HCT116 (cell line): ENCODE data around the gene TNIP1. TPM values are rescaled to one million over a fixed set of nuclear protein-coding genes. Genes with fewer than 3 reads are reported as not detected.

Experiments
- ATAC-seq: fragments of 200-7000 bp; cut with Tn5 transposase; 2 replicates; pipeline ENCODE4 v1.9.1; 2020; ENCODE audit warnings: mild to moderate bottlenecking, moderate library complexity
- BruUV-seq: library from RNA; stranded (reverse); fragments of 400-500 nt; replicated peaks from 2 replicates; lab custom pipeline; 2021; lab: Mats Ljungman, UMichigan
- CTCF ChIA-PET: fragments of 300-600 bp; sonication (Branson Sonifier 250); formaldehyde crosslinking; loops from one replicate; lab custom pipeline; 2021; ENCODE audit warnings: antibody characterized with exemption; lab: Charles Lee
- POLR2A ChIA-PET: fragments of 300-600, 350-600 bp; sonication (Branson Sonifier 250); formaldehyde crosslinking; loops from one replicate; lab custom pipeline; 2021; ENCODE audit warnings: antibody characterized with exemption; lab: Charles Lee
- RAD21 ChIA-PET, 2 experiments: fragments of 300-600 bp; sonication (Branson Sonifier 250); formaldehyde crosslinking; loops; one replicate each; lab custom pipeline; 2023; ENCODE audit warnings: low total read pairs in 2 of 2; ENCODE audit not compliant: uncharacterized antibody in 2 of 2, unreplicated experiment in 2 of 2, low non-redundant PET in 1 of 2; lab: Charles Lee
- DNase-seq: peaks from one replicate; pipeline ENCODE4 v3.0.0-alpha.2; 2010; ENCODE audit warnings: low read depth, low spot score
- H2AFZ ChIP-seq: fragments of 200-600 bp; shearing (Covaris generic), sonication (generic); 2 replicates; pipeline ENCODE4 v1.6.1; 2017; ENCODE audit warnings: low read depth, mixed run types, mixed read lengths, antibody characterized with exemption, low read length; ENCODE audit not compliant: poor library complexity, severe bottlenecking
- H3K27ac ChIP-seq: 2 replicates; pipeline ENCODE4 v1.5.1; 2012; ENCODE audit warnings: low read depth, low read length
- H3K27me3 ChIP-seq: fragments of 200-600 bp; sonication (generic); 2 replicates; pipeline ENCODE4 v1.6.1; 2016; ENCODE audit warnings: mixed run types, low read length, mixed read lengths; ENCODE audit not compliant: insufficient read depth
- H3K36me3 ChIP-seq, 2 experiments: fragments of 200-500 bp in 1 of 2; fragments of 200-600 bp in 1 of 2; sonication (Bioruptor generic) in 1 of 2; sonication (generic) in 1 of 2; 2 replicates each; pipeline versions ENCODE4 v1.5.1 to v1.6.1; 2014 to 2016; ENCODE audit warnings: low read length in 2 of 2, inconsistent platforms in 1 of 2, mixed read lengths in 1 of 2, mixed run types in 1 of 2; ENCODE audit not compliant: insufficient read depth in 2 of 2, control insufficient read depth in 1 of 2
- H3K4me1 ChIP-seq, 2 experiments: fragments of 200-600 bp in 1 of 2; sonication (generic) in 1 of 2; 2 replicates each; pipeline versions ENCODE4 v1.5.1 to v1.6.1; 2012 to 2017; ENCODE audit warnings: low read length in 2 of 2, inconsistent platforms in 1 of 2, mild to moderate bottlenecking in 1 of 2, mixed read lengths in 1 of 2, mixed run types in 1 of 2, moderate library complexity in 1 of 2; ENCODE audit not compliant: insufficient read depth in 2 of 2, control insufficient read depth in 1 of 2
- H3K4me2 ChIP-seq: fragments of 200-600 bp; sonication (generic); 2 replicates; pipeline ENCODE4 v1.6.1; 2017; ENCODE audit warnings: mixed run types, low read length, mixed read lengths
- H3K4me3 ChIP-seq, 2 experiments: fragments of 200-600 bp in 1 of 2; sonication (generic) in 1 of 2; replicated peaks in 1 of 2; 2 replicates each; pipeline ENCODE4 v1.5.1; 2011 to 2016; ENCODE audit warnings: low read length in 2 of 2, control low read depth in 1 of 2, low read depth in 1 of 2, mild to moderate bottlenecking in 1 of 2, mixed read lengths in 1 of 2, mixed run types in 1 of 2
- H3K79me2 ChIP-seq: fragments of 200-600 bp; sonication (generic); 2 replicates; pipeline ENCODE4 v1.6.1; 2017; ENCODE audit warnings: mild to moderate bottlenecking, mixed run types, low read length, moderate library complexity, mixed read lengths; ENCODE audit not compliant: insufficient read depth
- H3K9ac ChIP-seq: fragments of 200-600 bp; sonication (generic); 2 replicates; pipeline ENCODE4 v1.6.1; 2016; ENCODE audit warnings: low read length, mixed read lengths
- H3K9me2 ChIP-seq: fragments of 200-600 bp; sonication (generic), shearing (Covaris generic); 2 replicates; pipeline ENCODE4 v1.6.1; 2017; ENCODE audit warnings: mixed run types, mild to moderate bottlenecking, moderate library complexity; ENCODE audit not compliant: insufficient read depth
- H3K9me3 ChIP-seq, 2 experiments: fragments of 200-500 bp in 1 of 2; fragments of 200-600 bp in 1 of 2; sonication (Bioruptor generic) in 1 of 2; sonication (generic) in 1 of 2; 2 replicates each; pipeline ENCODE4 v1.6.1; 2014 to 2017; ENCODE audit warnings: low read length in 2 of 2, mixed read lengths in 2 of 2, inconsistent platforms in 1 of 2, low read depth in 1 of 2, mild to moderate bottlenecking in 1 of 2, mixed run types in 1 of 2, moderate library complexity in 1 of 2; ENCODE audit not compliant: control insufficient read depth in 1 of 2, insufficient read depth in 1 of 2
- H4K20me1 ChIP-seq: fragments of 200-600 bp; sonication (generic), shearing (Covaris generic); 2 replicates; pipeline ENCODE4 v1.6.1; 2017; ENCODE audit warnings: mixed run types, mild to moderate bottlenecking, moderate library complexity; ENCODE audit not compliant: insufficient read depth
- EZH2 ChIP-seq: fragments of 200-600 bp; sonication (generic); IDR thresholded peaks from 2 replicates; pipeline ENCODE4 v1.6.1; 2017; ENCODE audit warnings: antibody characterized with exemption, mixed run types
- FOSL1 ChIP-seq: IDR thresholded peaks from 2 replicates; pipeline ENCODE4 v1.6.1; 2012; ENCODE audit warnings: low read depth
- POLR2A ChIP-seq: IDR thresholded peaks from 2 replicates; pipeline ENCODE4 v1.7.0; 2011; ENCODE audit warnings: borderline replicate concordance; ENCODE audit not compliant: insufficient read depth, insufficient read length; ENCODE audit errors: extremely low read depth
- SIN3A ChIP-seq: IDR thresholded peaks from 2 replicates; pipeline ENCODE4 v1.6.1; 2012; ENCODE audit warnings: low read depth
- SP1 ChIP-seq: IDR thresholded peaks from 2 replicates; pipeline ENCODE4 v1.6.1; 2012; ENCODE audit warnings: low read depth
- TCF7L2 ChIP-seq: IDR thresholded peaks from 2 replicates; pipeline ENCODE4 v1.7.0; 2011; ENCODE audit warnings: borderline replicate concordance, inconsistent platforms; ENCODE audit not compliant: insufficient read depth, insufficient read length; ENCODE audit errors: extremely low read depth
- YY1 ChIP-seq: IDR thresholded peaks from 2 replicates; pipeline ENCODE4 v1.6.1; 2011; ENCODE audit warnings: low read length, low read depth, moderate library complexity, mild to moderate bottlenecking; ENCODE audit not compliant: insufficient replicate concordance; ENCODE audit errors: extremely low read depth
- ZFX ChIP-seq: fragments of 450-650 bp; IDR thresholded peaks from 2 replicates; pipeline ENCODE4 v1.6.1; 2017
- intact Hi-C: fragments of 100-400 bp; cut with micrococcal nuclease; formaldehyde crosslinking; loops from 2 replicates; pipeline ENCODE4 v1.10.0; 2022
- total RNA-seq: library from RNA; stranded (reverse); gene quantifications from one replicate; pipeline ENCODE4 v1.2.1, GENCODE V29; 2021; ENCODE audit not compliant: unreplicated experiment
- TF ChIP-seq, protein P1 (sequence below), 3 experiments: fragments of 200-600 bp in 1 of 3; sonication (generic) in 1 of 3; IDR thresholded peaks in 2 of 3; conservative IDR thresholded peaks in 1 of 3; 2 replicates each; pipeline ENCODE4 v1.5.1; 2012 to 2017; ENCODE audit warnings: low read depth in 2 of 3, low read length in 2 of 3, antibody characterized with exemption in 1 of 3, borderline replicate concordance in 1 of 3, control low read depth in 1 of 3, mild to moderate bottlenecking in 1 of 3, mixed read lengths in 1 of 3, mixed run types in 1 of 3, moderate library complexity in 1 of 3; ENCODE audit not compliant: insufficient read depth in 1 of 3
- TF ChIP-seq, protein P2 (sequence below): IDR thresholded peaks from 2 replicates; pipeline ENCODE4 v1.6.1; 2012

The TNIP1 gene
- total RNA-seq, 1 experiment from 2014 or later, result 46.0 TPM

DNA sequence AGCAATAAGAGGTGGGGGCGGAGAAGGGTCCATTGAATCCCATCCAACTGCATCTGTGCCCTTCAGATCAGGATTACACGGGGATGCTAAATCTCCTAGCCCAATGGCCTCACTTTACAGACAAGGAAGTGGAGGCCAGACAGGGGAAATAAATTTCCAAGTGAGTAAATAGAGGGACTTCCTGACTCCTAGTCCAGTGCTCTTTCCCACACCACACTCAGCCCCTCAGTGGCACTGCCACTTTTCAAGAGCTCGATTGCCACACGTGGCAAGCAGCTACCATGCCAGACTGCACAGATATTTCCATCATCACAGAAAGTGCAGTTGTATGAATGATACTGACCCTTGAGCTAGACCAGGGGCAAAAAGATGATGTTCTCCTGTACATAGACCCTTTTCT lies 8.2 kb upstream of the TNIP1 start:
- CTCF ChIA-PET, result interaction anchor here (0.9 kb wide), 1 partner anchor 26 kb away, joined by 5 read pairs; no protein-coding TSS in a partner anchor
- Histone ChIP-seq H3K4me3 (no peak overlapping the region), H3K4me1 (peaks cover 0 to 15% of the 10 kb centered on the region in 2 experiments; a peak in 2 of 4 replicates), H2AFZ (no peak overlapping the region), H3K9ac (no peak overlapping the region), H3K27me3 (no peaks in the 10 kb centered on the region), H4K20me1 (no peaks in the 10 kb centered on the region), H3K9me2 (no peaks in the 10 kb centered on the region), H3K27ac (no peak overlapping the region), H3K9me3 (no peaks in the 10 kb centered on the region), H3K4me2 (no peak overlapping the region), H3K79me2 (no peaks in the 10 kb centered on the region), H3K36me3 (no peaks in the 10 kb centered on the region)
- no TSS peak for BruUV-seq
- DNase-seq (no peak), ATAC-seq (no peak)
- POLR2A ChIA-PET, result no interaction called here
- TF ChIP-seq FOSL1 (no peak), SP1 (no peak), TCF7L2 (no peak), EZH2 (no peak), POLR2A (no peak), ZFX (no peak)
- TF ChIP-seq, protein P1, sequence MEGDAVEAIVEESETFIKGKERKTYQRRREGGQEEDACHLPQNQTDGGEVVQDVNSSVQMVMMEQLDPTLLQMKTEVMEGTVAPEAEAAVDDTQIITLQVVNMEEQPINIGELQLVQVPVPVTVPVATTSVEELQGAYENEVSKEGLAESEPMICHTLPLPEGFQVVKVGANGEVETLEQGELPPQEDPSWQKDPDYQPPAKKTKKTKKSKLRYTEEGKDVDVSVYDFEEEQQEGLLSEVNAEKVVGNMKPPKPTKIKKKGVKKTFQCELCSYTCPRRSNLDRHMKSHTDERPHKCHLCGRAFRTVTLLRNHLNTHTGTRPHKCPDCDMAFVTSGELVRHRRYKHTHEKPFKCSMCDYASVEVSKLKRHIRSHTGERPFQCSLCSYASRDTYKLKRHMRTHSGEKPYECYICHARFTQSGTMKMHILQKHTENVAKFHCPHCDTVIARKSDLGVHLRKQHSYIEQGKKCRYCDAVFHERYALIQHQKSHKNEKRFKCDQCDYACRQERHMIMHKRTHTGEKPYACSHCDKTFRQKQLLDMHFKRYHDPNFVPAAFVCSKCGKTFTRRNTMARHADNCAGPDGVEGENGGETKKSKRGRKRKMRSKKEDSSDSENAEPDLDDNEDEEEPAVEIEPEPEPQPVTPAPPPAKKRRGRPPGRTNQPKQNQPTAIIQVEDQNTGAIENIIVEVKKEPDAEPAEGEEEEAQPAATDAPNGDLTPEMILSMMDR (IDR thresholded peaks at IDR 0.05 in 2 of 3, conservative IDR thresholded peaks at IDR 0.05 in 1 of 3; ENCODE audit: borderline replicate concordance in 1 of 3, insufficient read depth in 1 of 3, low read depth in 2 of 3, low read length in 2 of 3), result no peak
- TF ChIP-seq, protein P2, sequence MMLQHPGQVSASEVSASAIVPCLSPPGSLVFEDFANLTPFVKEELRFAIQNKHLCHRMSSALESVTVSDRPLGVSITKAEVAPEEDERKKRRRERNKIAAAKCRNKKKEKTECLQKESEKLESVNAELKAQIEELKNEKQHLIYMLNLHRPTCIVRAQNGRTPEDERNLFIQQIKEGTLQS, result no peak
- intact Hi-C loops, result no loop called here
- RAD21 ChIA-PET, result no interaction called here

DNA sequence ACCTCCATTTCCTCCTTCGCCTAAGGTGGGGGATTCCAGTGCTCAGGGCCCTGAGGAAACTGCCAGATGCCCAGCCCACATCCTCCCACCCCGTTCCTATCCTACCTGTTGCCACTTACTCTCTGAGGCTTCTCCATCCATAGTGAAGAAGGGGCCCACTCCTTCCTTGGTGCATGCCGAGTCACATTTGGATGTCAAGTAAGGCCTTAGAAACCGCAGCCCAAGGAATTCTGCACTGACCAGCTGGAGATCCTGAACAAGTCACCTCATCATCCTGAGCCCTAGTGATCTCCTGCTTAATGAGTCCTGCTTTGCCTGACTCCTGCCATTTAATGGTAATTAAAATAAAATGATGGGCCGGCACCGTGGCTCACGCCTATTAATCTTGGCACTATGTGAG lies 6.7 kb upstream of the TNIP1 start:
- no peaks in the 10 kb centered on the region for H3K9me2 ChIP-seq
- no peak for TF ChIP-seq SP1
- TF ChIP-seq, protein P2, result no peak
- TF ChIP-seq SIN3A, result no peak
- TF ChIP-seq YY1, result no peak
- TF ChIP-seq, protein P1 (IDR thresholded peaks at IDR 0.05 in 2 of 3, conservative IDR thresholded peaks at IDR 0.05 in 1 of 3; ENCODE audit: borderline replicate concordance in 1 of 3, insufficient read depth in 1 of 3, low read depth in 2 of 3, low read length in 2 of 3), result no peak
- no TSS peak for BruUV-seq
- ChIA-PET POLR2A (no interaction called here), CTCF (no interaction called here), RAD21 (no interaction called here)
- no peak for ATAC-seq
- no peaks in the 10 kb centered on the region for H3K36me3 ChIP-seq
- H3K4me3 ChIP-seq, result no peak overlapping the region
- no peak overlapping the region for H3K27ac ChIP-seq
- DNase-seq, result no peak
- no peak overlapping the region for H2AFZ ChIP-seq
- no peaks in the 10 kb centered on the region for H3K79me2 ChIP-seq
- intact Hi-C loops, result no loop called here
- H3K9me3 ChIP-seq, result no peaks in the 10 kb centered on the region
- H3K4me2 ChIP-seq, result no peak overlapping the region
- H3K9ac ChIP-seq, result no peak overlapping the region
- H4K20me1 ChIP-seq, result no peaks in the 10 kb centered on the region
- H3K27me3 ChIP-seq, result no peaks in the 10 kb centered on the region
- peaks cover 0 to 11% of the 10 kb centered on the region in 2 experiments; a peak in 2 of 4 replicates for H3K4me1 ChIP-seq
